ENCODE data around the gene KRT78.
"Not testable (repeated sequence)": the region's sequence is repeated elsewhere in the genome, so short reads cannot be mapped to it uniquely, and the experiment has no call there.

The KRT78 gene

DNA sequence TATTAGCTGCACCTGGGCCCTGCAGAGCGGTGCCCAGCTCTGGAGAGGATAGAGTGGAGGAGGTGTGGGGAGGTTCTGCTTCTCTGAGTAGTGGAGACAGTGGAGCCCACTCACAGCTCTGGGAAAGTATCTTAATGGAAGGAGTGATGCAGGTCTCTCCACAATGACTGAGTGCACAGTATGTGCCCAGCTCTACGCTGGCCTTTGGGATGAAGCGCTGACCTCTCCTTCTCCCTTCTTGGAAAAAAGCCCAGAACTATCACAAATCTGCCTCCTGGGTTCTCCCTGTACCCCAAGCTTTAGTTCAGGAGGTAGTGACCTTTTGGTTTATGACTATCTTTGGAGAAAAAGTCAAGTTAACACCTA lies 52.4 kb downstream of the KRT78 start:
- no peak for DNase-seq (ENCODE audit: low read depth in 2 of 2)

DNA sequence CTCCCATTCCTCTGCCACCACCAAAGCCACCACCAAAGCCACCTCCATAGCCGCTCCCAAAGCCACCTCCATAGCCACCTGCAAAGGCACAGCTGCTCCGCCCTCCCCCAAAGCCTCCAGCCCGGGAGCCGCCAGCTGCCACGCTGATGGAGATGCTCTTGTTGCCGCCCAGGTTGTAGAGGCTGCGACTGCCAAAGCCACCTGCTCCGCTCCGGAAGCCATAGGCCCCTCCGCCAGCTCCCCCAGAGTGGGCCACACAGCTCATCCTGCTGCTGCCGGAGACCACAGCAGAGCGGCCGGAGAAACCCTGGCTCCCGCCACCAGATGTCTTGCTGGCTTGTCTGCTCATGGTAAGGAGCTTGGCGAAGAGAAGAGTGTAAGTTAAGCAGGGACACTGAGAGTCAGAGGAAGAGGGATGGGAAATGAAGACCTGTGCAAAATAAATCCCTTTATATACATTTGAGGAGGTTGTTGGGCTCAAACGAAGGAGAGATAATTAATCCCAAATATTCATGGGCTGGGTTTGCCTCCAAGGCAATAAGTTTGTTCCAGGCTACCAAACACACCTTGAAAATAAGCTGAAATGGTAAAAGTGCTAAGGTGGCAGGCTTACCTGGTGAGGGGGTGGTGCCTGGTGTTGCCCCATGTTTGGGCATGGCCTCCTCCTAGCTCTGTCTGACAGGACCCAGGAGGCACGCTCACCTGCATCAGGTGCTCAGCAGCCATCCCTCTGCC lies 52.9 kb downstream of the KRT78 start, which contains the start of gene KRT3:
TSS of gene KRT3 (minus strand) at position 424 of the 735 bp plus-strand sequence. CDS start at position 349, 75 bp downstream.
- DNase-seq (ENCODE audit: low read depth in 2 of 2), result no peak

DNA sequence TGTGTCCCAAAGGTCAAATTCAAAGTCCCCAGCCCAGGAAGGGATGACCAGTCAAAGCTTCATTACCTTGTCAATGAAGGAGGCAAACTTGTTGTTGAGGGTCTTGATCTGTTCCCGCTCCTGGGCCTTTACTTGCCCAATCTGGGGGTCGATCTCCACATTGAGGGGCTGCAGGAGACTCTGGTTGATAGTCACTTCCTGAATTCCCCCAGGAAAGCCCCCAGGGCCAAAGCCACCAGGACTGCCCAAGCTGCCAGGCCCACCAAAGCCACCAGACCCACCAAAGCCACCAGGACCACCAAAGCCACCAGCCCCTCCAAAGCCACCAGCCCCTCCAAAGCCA lies 53.5 kb downstream of the KRT78 start:
- not testable (repeated sequence) for DNase-seq (ENCODE audit: low read depth in 2 of 2)

DNA sequence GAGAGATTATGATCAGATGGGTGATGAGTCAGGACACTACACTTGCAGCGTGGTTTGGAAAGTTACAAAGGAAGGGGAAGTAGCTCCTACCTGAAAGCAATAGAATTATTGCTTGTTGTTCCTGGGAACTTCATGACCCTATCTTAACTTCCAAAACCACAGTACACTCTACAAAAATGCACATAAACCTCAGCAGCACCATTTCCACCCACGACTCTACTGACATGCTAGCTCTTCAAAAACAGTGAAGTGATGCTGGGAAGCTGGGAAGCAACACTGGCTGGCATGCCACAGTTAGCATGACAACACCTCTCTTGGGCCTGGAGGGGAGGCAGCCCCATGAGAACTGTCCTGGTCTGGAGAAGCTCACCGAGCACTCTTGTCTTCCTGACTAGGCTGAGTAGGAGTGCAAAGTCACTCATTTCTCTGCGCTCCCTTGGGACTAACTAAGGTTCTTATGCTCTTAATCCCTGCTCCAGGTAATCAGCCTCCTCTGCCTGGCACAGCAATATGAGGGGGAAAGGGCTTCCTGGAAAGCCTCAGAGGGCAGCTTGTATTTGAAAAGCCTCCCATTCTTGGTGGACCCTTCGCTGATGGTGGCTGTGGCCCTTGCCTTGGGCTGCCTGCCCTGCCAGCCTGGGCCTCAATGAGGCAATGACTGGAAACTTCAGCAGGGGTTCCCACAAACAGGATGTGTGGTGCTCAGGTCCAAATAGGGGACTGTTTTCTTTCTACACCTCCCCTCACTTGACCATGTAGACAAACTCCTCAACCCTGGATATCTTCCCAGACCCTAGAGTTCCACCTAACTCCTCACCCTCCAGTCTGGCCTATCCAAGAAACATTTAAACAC lies 54.1 kb downstream of the KRT78 start:
- DNase-seq (ENCODE audit: low read depth in 2 of 2), result peak in 1 of 2 experiments; percentile 12

GRCh38 chr12:52792185-52793029 lies 56.4 kb downstream of the KRT78 start:
- no peak for DNase-seq (ENCODE audit: low read depth in 2 of 2)

GRCh38 chr12:52791271-52792184 lies 57.3 kb downstream of the KRT78 start:
- no peak for DNase-seq (ENCODE audit: low read depth in 2 of 2)

- no peak for DNase-seq (ENCODE audit: low read depth in 2 of 2)
These were observed 58.1 kb downstream of the KRT78 start for GRCh38 chr12:52790427-52791270.

- no peak for DNase-seq (ENCODE audit: low read depth in 2 of 2)
These were observed 59.0 kb downstream of the KRT78 start for GRCh38 chr12:52789637-52790426.

- no peak for DNase-seq (ENCODE audit: low read depth in 2 of 2)
These were observed 59.7 kb downstream of the KRT78 start for GRCh38 chr12:52788876-52789636.

DNA sequence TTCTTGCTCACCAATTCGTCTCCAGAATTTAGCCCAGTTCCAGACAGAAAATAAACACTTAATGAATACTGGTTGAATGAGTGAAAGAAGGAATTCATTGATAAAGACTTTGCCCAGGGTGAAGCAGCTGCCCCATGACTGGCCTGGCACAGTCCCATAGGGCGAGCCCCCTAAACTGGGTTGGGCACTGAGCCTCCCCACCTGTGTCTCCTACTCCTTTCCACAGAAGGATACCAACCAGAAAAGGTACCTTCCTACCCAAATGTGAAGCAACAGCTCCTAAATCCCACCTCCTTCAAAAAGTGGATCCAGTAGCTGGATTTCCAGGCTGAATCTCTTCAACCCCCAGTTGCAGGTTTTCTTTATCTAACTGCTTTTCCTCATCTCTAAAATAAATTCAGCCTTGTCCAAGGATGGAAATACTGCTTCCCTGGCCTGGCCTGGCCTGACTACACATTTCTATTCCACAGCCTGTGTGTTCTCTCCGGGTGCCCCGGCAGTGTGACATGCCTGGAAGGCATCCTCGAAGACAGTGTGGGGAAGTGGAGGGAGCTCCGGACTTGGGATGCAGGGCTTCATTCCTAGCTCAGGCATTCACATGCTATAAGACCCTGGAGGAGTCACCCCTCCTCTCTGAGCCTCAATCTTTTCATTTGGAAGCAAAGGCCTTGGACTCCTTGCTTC lies 60.5 kb downstream of the KRT78 start:
- DNase-seq (ENCODE audit: low read depth in 2 of 2), result no peak

Measured in fibroblast of skin of left biceps (primary cell).